GM12874 (cell line): ENCODE results near the gene NPLOC4.

ENCODE experiments used
- CTCF ChIP-seq: IDR thresholded peaks from 2 replicates; pipeline ENCODE4 v1.5.1; 2011; ENCODE audit warnings: low read depth, mild to moderate bottlenecking, control low read depth, low read length, moderate library complexity; ENCODE audit not compliant: insufficient read depth

The NPLOC4 gene

GRCh38 chr17:81660441-81660840, 23.5 kb upstream of the NPLOC4 start:
- TF ChIP-seq CTCF: no peak

GRCh38 chr17:81659038-81659437, 22.1 kb upstream of the NPLOC4 start:
- no peak for TF ChIP-seq CTCF

- TF ChIP-seq CTCF: no peak
These were observed 19.9 kb upstream of the NPLOC4 start for GRCh38 chr17:81656835-81657234.

GRCh38 chr17:81656118-81656743, 19.3 kb upstream of the NPLOC4 start, which contains the start of gene PDE6G:
Gene PDE6G (minus strand): TSS chr17:81656542. CDS start chr17:81653305, 3,237 bp downstream.
- TF ChIP-seq CTCF: no peak

- no peak for TF ChIP-seq CTCF
These were observed 18.6 kb upstream of the NPLOC4 start for GRCh38 chr17:81655378-81656117.

GRCh38 chr17:81652906-81653771, 16.2 kb upstream of the NPLOC4 start:
- TF ChIP-seq CTCF: no peak

GRCh38 chr17:81651692-81652091, 14.8 kb upstream of the NPLOC4 start:
- TF ChIP-seq CTCF: no peak
